SU-DHL-6 (cell line): Measurements from ENCODE around the gene TIPRL.

Experiments
- CTCF ChIP-seq: fragments of 200-600 bp; sonication (generic); IDR thresholded peaks from one replicate; pipeline ENCODE4 v1.5.1; 2017; ENCODE audit warnings: antibody characterized with exemption, mild to moderate bottlenecking, low read length, moderate library complexity; ENCODE audit not compliant: insufficient read depth, poor library complexity, severe bottlenecking
- EZH2phosphoT487 ChIP-seq: fragments of 200-600 bp; sonication (generic), shearing (Covaris generic); conservative IDR thresholded peaks from 2 replicates; pipeline ENCODE4 v1.6.1; 2018; ENCODE audit warnings: mild to moderate bottlenecking, antibody characterized with exemption, low read length, moderate library complexity, mixed read lengths

- TF ChIP-seq CTCF, result no peak
- no peak for TF ChIP-seq EZH2phosphoT487
Observed at GRCh38 chr1:168225476-168226190, 46.9 kb downstream of the TIPRL start, which contains the start of gene SFT2D2.
